ENCODE data around the gene SUV39H1. TPM values are rescaled to one million over a fixed set of nuclear protein-coding genes. Genes with fewer than 3 reads are reported as not detected.
A peak's percentile ranks its signal among the peaks of the same experiment; 100 is the strongest.
"Not testable (repeated sequence)": the region's sequence is repeated elsewhere in the genome, so short reads cannot be mapped to it uniquely, and the experiment has no call there.

The SUV39H1 gene
- total RNA-seq, 1 donor from 2014 or later: 2.6 TPM

GRCh38 chrX:48676893-48677270 lies 19.7 kb upstream of the SUV39H1 start:
- H3K9me3 ChIP-seq (replicated peaks): no peaks in the 10 kb centered on the region
- H3K4me1 ChIP-seq: peaks cover 23% of the 10 kb centered on the region
- H3K4me3 ChIP-seq: peak overlapping the region; percentile 81
- TF ChIP-seq, protein P1, sequence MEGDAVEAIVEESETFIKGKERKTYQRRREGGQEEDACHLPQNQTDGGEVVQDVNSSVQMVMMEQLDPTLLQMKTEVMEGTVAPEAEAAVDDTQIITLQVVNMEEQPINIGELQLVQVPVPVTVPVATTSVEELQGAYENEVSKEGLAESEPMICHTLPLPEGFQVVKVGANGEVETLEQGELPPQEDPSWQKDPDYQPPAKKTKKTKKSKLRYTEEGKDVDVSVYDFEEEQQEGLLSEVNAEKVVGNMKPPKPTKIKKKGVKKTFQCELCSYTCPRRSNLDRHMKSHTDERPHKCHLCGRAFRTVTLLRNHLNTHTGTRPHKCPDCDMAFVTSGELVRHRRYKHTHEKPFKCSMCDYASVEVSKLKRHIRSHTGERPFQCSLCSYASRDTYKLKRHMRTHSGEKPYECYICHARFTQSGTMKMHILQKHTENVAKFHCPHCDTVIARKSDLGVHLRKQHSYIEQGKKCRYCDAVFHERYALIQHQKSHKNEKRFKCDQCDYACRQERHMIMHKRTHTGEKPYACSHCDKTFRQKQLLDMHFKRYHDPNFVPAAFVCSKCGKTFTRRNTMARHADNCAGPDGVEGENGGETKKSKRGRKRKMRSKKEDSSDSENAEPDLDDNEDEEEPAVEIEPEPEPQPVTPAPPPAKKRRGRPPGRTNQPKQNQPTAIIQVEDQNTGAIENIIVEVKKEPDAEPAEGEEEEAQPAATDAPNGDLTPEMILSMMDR (IDR thresholded peaks at IDR 0.05; ENCODE audit: borderline replicate concordance): no peak
- no peak for DNase-seq
- no peaks in the 10 kb centered on the region for H3K36me3 ChIP-seq
- no peaks in the 10 kb centered on the region for H3K27me3 ChIP-seq (ENCODE audit: low read depth)
- intact Hi-C loops (cut with micrococcal nuclease): no loop called here
- H3K27ac ChIP-seq (replicated peaks): peak overlapping the region; percentile 92

DNA sequence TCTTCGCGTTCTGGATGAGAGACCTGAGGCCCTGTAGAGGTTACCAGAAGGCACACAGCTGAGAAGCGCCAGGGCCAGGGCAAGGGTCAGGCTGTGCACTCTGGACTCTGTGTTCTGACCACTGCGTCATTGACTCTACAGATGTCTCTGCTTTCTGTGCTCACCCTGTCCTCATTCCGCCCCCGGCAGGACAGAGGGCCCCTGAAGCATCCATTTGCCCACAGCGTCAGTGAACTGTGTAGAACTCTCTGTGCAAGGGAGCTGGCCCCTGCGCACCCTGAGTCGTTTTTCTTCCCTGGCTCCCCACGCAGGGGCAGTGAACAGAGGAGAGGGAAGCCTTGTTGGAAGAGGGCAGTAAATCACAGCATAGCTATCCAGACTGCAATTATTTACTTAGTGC lies 19.0 kb upstream of the SUV39H1 start:
- Histone ChIP-seq H3K27me3 (ENCODE audit: low read depth) (no peaks in the 10 kb centered on the region), H3K9me3 (replicated peaks) (no peaks in the 10 kb centered on the region), H3K4me3 (peak overlapping the region; percentile 81), H3K4me1 (peaks cover 23% of the 10 kb centered on the region), H3K36me3 (no peaks in the 10 kb centered on the region), H3K27ac (replicated peaks) (no peak overlapping the region)
- no peak for DNase-seq
- TF ChIP-seq, protein P1 (IDR thresholded peaks at IDR 0.05; ENCODE audit: borderline replicate concordance): no peak
- intact Hi-C loops (cut with micrococcal nuclease): no loop called here

GRCh38 chrX:48680467-48680866 lies 16.1 kb upstream of the SUV39H1 start:
- H3K4me3 ChIP-seq; DNase-seq; H3K27ac ChIP-seq (replicated peaks); H3K27me3 ChIP-seq (ENCODE audit: low read depth); H3K9me3 ChIP-seq (replicated peaks); intact Hi-C loops (cut with micrococcal nuclease); H3K36me3 ChIP-seq: not testable (repeated sequence)
- H3K4me1 ChIP-seq: peaks cover 19% of the 10 kb centered on the region

DNA sequence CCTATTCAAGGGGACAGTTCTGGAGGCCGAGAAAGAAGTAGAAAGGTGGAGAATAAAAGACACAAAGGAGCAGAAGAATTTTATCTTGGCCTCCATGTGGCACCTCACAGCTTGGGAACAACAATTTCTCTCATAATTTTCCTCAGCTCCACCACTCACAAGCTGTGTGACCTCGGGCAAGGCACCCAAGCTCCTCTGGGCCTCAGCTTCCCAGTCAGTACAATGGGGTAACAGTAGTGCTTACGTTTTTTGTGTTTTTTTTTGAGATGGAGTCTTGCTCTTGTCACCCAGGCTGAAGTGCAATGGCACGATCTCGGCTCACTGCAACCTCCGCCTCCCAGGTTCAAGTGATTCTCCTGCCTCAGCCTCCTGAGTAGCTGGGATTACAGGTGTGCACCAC lies 15.6 kb upstream of the SUV39H1 start:
- H3K4me3 ChIP-seq; DNase-seq; H3K36me3 ChIP-seq; H3K27ac ChIP-seq (replicated peaks); H3K9me3 ChIP-seq (replicated peaks); intact Hi-C loops (cut with micrococcal nuclease); H3K27me3 ChIP-seq (ENCODE audit: low read depth): not testable (repeated sequence)
- peaks cover 15% of the 10 kb centered on the region for H3K4me1 ChIP-seq

GRCh38 chrX:48681539-48682183 lies 14.9 kb upstream of the SUV39H1 start:
- Histone ChIP-seq H3K4me3 (no peak overlapping the region), H3K36me3 (no peaks in the 10 kb centered on the region), H3K4me1 (peaks cover 12% of the 10 kb centered on the region), H3K27me3 (ENCODE audit: low read depth) (no peaks in the 10 kb centered on the region), H3K9me3 (replicated peaks) (no peaks in the 10 kb centered on the region), H3K27ac (replicated peaks) (no peak overlapping the region)
- intact Hi-C loops (cut with micrococcal nuclease): no loop called here
- TF ChIP-seq, protein P1 (IDR thresholded peaks at IDR 0.05; ENCODE audit: borderline replicate concordance): no peak
- no peak for DNase-seq

GRCh38 chrX:48682795-48683194 lies 13.7 kb upstream of the SUV39H1 start:
- H3K4me1 ChIP-seq; intact Hi-C loops (cut with micrococcal nuclease); H3K27me3 ChIP-seq (ENCODE audit: low read depth); H3K36me3 ChIP-seq; H3K4me3 ChIP-seq; DNase-seq; H3K9me3 ChIP-seq (replicated peaks): not testable (repeated sequence)
- H3K27ac ChIP-seq (replicated peaks): peak overlapping the region; percentile 44

DNA sequence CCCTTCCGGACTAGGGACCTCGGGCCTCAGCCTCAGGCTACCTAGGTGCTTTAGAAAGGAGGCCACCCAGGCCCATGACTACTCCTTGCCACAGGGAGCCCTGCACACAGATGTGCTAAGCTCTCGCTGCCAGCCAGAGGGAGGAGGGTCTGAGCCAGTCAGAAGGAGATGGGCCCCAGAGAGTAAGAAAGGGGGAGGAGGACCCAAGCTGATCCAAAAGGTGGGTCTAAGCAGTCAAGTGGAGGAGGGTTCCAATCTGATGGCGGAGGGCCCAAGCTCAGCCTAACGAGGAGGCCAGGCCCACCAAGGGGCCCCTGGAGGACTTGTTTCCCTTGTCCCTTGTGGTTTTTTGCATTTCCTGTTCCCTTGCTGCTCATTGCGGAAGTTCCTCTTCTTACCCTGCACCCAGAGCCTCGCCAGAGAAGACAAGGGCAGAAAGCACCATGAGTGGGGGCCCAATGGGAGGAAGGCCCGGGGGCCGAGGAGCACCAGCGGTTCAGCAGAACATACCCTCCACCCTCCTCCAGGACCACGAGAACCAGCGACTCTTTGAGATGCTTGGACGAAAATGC lies 13.0 kb upstream of the SUV39H1 start, which contains the start of gene WAS:
Gene WAS (plus strand): TSS at position 389 of the 572 bp plus-strand sequence. CDS start 55 bp downstream, at position 444.
- TF ChIP-seq, protein P1 (IDR thresholded peaks at IDR 0.05; ENCODE audit: borderline replicate concordance): no peak
- intact Hi-C loops (cut with micrococcal nuclease): no loop called here
- no peaks in the 10 kb centered on the region for H3K36me3 ChIP-seq
- H3K27me3 ChIP-seq (ENCODE audit: low read depth): peaks cover 4% of the 10 kb centered on the region
- H3K9me3 ChIP-seq (replicated peaks): no peaks in the 10 kb centered on the region
- DNase-seq: no peak
- H3K4me3 ChIP-seq: peak within 1 kb of the TSS; percentile 25
- no peaks in the 10 kb centered on the region for H3K4me1 ChIP-seq
- peak within 1 kb of the TSS; percentile 44 for H3K27ac ChIP-seq (replicated peaks)
